Progenitor cell of endocrine pancreas (in vitro differentiated cells): ENCODE results near the gene NEDD4. TPM values are rescaled to one million over a fixed set of nuclear protein-coding genes. Genes with fewer than 3 reads are reported as not detected.
"Not testable (repeated sequence)": the region's sequence is repeated elsewhere in the genome, so short reads cannot be mapped to it uniquely, and the experiment has no call there.

Source experiments
- DNase-seq: peaks from one replicate; pipeline ENCODE4 v3.0.0; 2021; ENCODE audit warnings: low spot score; ENCODE audit not compliant: unreplicated experiment
- H3K27ac Mint-ChIP-seq: 2 replicates; pipeline ENCODE4 v1.8.0; 2021; ENCODE audit warnings: mild to moderate bottlenecking, moderate library complexity, mixed read lengths
- H3K27me3 Mint-ChIP-seq: 2 replicates; pipeline ENCODE4 v1.8.0; 2021; ENCODE audit warnings: mixed read lengths
- H3K36me3 Mint-ChIP-seq: 2 replicates; pipeline ENCODE4 v1.8.0; 2022; ENCODE audit warnings: mixed read lengths; ENCODE audit not compliant: insufficient read depth
- H3K4me1 Mint-ChIP-seq: 2 replicates; pipeline ENCODE4 v1.8.0; 2021; ENCODE audit warnings: low read depth, mixed read lengths
- H3K4me3 Mint-ChIP-seq: 2 replicates; pipeline ENCODE4 v1.8.0; 2021; ENCODE audit warnings: low read depth, mild to moderate bottlenecking, moderate library complexity, mixed read lengths
- H3K9me3 Mint-ChIP-seq: 2 replicates; pipeline ENCODE4 v1.8.0; 2021; ENCODE audit warnings: low read depth, mixed read lengths
- CTCF ChIP-seq: fragments of 200-600 bp; sonication (generic); IDR thresholded peaks from one replicate; pipeline ENCODE4 v1.5.0; 2021; ENCODE audit warnings: antibody characterized with exemption, mild to moderate bottlenecking; ENCODE audit not compliant: unreplicated experiment
- total RNA-seq: library from RNA; stranded (reverse); gene quantifications from 2 replicates; pipeline ENCODE4 v1.2.1, GENCODE V29; 2021

NEDD4 gene
- total RNA-seq, 1 donor from 2014 or later: 12.3 TPM

GRCh38 chr15:55823191-55823670 is 170.2 kb downstream of the NEDD4 start:
- Mint-ChIP-seq H3K27ac (no peak overlapping the region), H3K4me1 (peaks cover 1% of the 10 kb centered on the region), H3K9me3 (no peaks in the 10 kb centered on the region), H3K27me3 (no peaks in the 10 kb centered on the region), H3K4me3 (no peak overlapping the region), H3K36me3 (no peaks in the 10 kb centered on the region)
- TF ChIP-seq CTCF: no peak
- DNase-seq: no peak

- H3K9me3 Mint-ChIP-seq, H3K4me1 Mint-ChIP-seq, DNase-seq, H3K27ac Mint-ChIP-seq, H3K36me3 Mint-ChIP-seq, H3K27me3 Mint-ChIP-seq, H3K4me3 Mint-ChIP-seq: not testable (repeated sequence)
These were observed 171.7 kb downstream of the NEDD4 start for GRCh38 chr15:55821740-55822139.

GRCh38 chr15:55820043-55820442 is 173.4 kb downstream of the NEDD4 start:
- H3K9me3 Mint-ChIP-seq: no peaks in the 10 kb centered on the region
- peak overlapping the region; percentile 0 for H3K27ac Mint-ChIP-seq
- no peaks in the 10 kb centered on the region for H3K36me3 Mint-ChIP-seq
- H3K27me3 Mint-ChIP-seq: no peaks in the 10 kb centered on the region
- no peak overlapping the region for H3K4me3 Mint-ChIP-seq
- H3K4me1 Mint-ChIP-seq: peaks cover 1% of the 10 kb centered on the region
- DNase-seq: no peak
- no peak for TF ChIP-seq CTCF

- H3K4me3 Mint-ChIP-seq: no peak overlapping the region
- H3K27ac Mint-ChIP-seq: peak overlapping the region; percentile 0
- H3K27me3 Mint-ChIP-seq: no peaks in the 10 kb centered on the region
- peaks cover 1% of the 10 kb centered on the region for H3K4me1 Mint-ChIP-seq
- no peaks in the 10 kb centered on the region for H3K36me3 Mint-ChIP-seq
- TF ChIP-seq CTCF: no peak
- no peak for DNase-seq
- no peaks in the 10 kb centered on the region for H3K9me3 Mint-ChIP-seq
These were observed 173.9 kb downstream of the NEDD4 start for GRCh38 chr15:55819397-55820034.

- no peaks in the 10 kb centered on the region for H3K9me3 Mint-ChIP-seq
- H3K4me1 Mint-ChIP-seq: no peaks in the 10 kb centered on the region
- DNase-seq: no peak
- H3K27ac Mint-ChIP-seq: no peak overlapping the region
- TF ChIP-seq CTCF: no peak
- H3K4me3 Mint-ChIP-seq: no peak overlapping the region
- H3K36me3 Mint-ChIP-seq: no peaks in the 10 kb centered on the region
- no peaks in the 10 kb centered on the region for H3K27me3 Mint-ChIP-seq
These were observed 177.4 kb downstream of the NEDD4 start for GRCh38 chr15:55816017-55816416.
